GM08714 (cell line): ENCODE measurements around the gene ERN2.

Experiments
- H3K4me3 ChIP-seq: fragments of 200-500 bp; sonication (Bioruptor generic); 2 replicates; pipeline ENCODE4 v1.5.1; 2014; ENCODE audit warnings: mild to moderate bottlenecking, low read length, inconsistent platforms
- ZNF274 ChIP-seq: IDR thresholded peaks from 2 replicates; pipeline ENCODE4 v1.6.1; 2012; ENCODE audit warnings: mild to moderate bottlenecking, low read depth, low read length

ERN2 gene

GRCh38 chr16:23651943-23652468, 61.0 kb downstream of the ERN2 start:
- TF ChIP-seq ZNF274: no peak
- no peak overlapping the region; the same call in 1 of the 2 replicates for H3K4me3 ChIP-seq

DNA sequence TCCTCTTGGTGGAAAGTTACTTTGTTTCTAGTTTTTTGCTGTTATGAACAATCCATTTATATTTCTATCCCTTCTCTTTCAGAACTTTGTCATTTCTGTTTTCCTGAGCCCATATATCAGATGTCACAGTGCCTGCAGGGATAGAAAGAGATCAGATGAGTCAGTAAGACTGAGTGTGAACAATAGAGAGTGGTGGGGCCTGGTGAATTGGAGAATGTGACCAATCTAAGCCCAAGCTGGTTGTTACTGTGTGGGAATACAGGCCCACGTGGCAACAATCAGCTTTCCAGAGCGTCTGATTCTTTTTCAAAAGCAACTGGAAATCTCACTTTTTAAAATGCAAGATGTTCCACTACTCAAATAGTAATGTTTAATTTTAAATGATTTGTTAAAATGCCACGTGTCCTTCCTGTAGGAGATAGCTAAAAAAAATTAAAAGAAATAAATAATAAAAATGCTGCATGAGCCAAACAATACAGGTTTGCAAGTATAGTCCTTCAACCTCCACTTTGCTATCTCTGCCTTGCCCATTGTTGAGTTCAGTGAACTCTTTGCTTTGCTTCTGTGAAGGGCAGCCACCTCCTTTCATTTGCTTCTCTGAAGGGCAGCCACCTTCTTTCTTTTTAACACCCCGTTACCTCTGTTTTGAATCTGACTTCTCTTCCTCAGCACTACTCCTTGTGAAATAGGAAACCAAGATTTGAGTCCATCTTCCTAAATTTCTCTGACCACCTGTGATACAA, 62.2 kb downstream of the ERN2 start:
- no peak overlapping the region for H3K4me3 ChIP-seq
- no peak for TF ChIP-seq ZNF274

GRCh38 chr16:23642246-23642774, 70.7 kb downstream of the ERN2 start:
- H3K4me3 ChIP-seq: peak overlapping the region; percentile 97
- TF ChIP-seq ZNF274: no peak

GRCh38 chr16:23640931-23641765, 71.9 kb downstream of the ERN2 start, which contains the start of the genes DCTN5 and PALB2:
Gene DCTN5, plus strand, starts transcription at chr16:23641466. Its CDS starts 77 bp downstream, at chr16:23641543.
Gene PALB2, minus strand, starts transcription at chr16:23641310. Its CDS starts 153 bp downstream, at chr16:23641157.
- H3K4me3 ChIP-seq: peak within 1 kb of the TSS; percentile 97
- no peak for TF ChIP-seq ZNF274

DNA sequence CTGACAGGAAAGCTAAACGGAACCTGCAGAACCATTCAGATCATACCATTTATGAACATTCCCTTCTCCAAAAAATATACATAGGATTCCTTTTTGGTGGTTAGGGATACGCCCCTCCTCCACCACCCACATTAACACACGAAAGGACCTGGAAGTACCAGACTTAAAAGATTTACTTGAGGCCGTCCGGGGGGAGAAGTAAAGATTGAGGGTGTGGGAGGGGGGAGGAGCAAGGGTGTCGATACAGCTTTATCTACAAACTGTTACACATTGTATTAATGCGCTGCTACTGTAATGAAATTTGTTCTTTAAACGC, 72.4 kb downstream of the ERN2 start:
- TF ChIP-seq ZNF274: no peak
- H3K4me3 ChIP-seq: peak overlapping the region; percentile 97
